HepG2 (cell line): ENCODE data around the gene MBL2. TPM values are rescaled to one million over a fixed set of nuclear protein-coding genes. Genes with fewer than 3 reads are reported as not detected.

Experiments used
- ATAC-seq: fragments of 200-7000 bp; cut with Tn5 transposase; 3 replicates; pipeline ENCODE4 v1.9.1; 2020; ENCODE audit warnings: mild to moderate bottlenecking, moderate library complexity
- BruUV-seq: library from RNA; stranded (reverse); fragments of 400-500 nt; replicated peaks from 2 replicates; lab custom pipeline; 2021; lab: Mats Ljungman, UMichigan
- CTCF ChIA-PET: fragments of 300-600 bp; formaldehyde crosslinking; extraction: SDS; loops from one replicate; lab custom pipeline; 2021; ENCODE audit warnings: low total read pairs, inconsistent platforms, low intra/inter-chr PET ratio; lab: Yijun Ruan, JAX
- POLR2A ChIA-PET: fragments of 350-600 bp; sonication (Branson Sonifier 250); formaldehyde crosslinking; loops from one replicate; lab custom pipeline; 2020; ENCODE audit warnings: antibody characterized with exemption, inconsistent platforms; lab: Yijun Ruan, JAX
- DNase-seq: peaks from one replicate; pipeline ENCODE4 v3.0.0-alpha.2; 2015; ENCODE audit warnings: low spot score
- FAIRE-seq: peaks from 3 replicates; lab custom pipeline; 2011; peaks lifted over from hg19 to GRCh38; lab: Jason Lieb, UNC
- H2AFZ ChIP-seq: one replicate; pipeline ENCODE4 v1.6.1; 2011; ENCODE audit warnings: low read length, inconsistent platforms
- H3K27ac ChIP-seq: fragments of 300-600 bp; 3 replicates; pipeline ENCODE4 v1.8.0; 2011; ENCODE audit warnings: mixed run types, mild to moderate bottlenecking, mixed read lengths, low read length, inconsistent platforms; ENCODE audit not compliant: insufficient read depth; ENCODE audit errors: extremely low read length
- H3K27me3 ChIP-seq, 2 experiments: fragments of 200-600 bp in 1 of 2; 2 replicates in 1 of 2; 3 replicates in 1 of 2; pipeline versions ENCODE4 v1.6.0 to v1.8.0; 2011; ENCODE audit warnings: low read length in 2 of 2, mild to moderate bottlenecking in 2 of 2, moderate library complexity in 2 of 2, inconsistent platforms in 1 of 2; ENCODE audit not compliant: insufficient read depth in 2 of 2, control insufficient read depth in 1 of 2
- H3K36me3 ChIP-seq, 2 experiments: fragments of 200-600 bp in 1 of 2; replicated peaks in 1 of 2; 2 replicates in 1 of 2; 3 replicates in 1 of 2; pipeline versions ENCODE4 v1.5.1 to v1.8.0; 2011; ENCODE audit warnings: low read length in 2 of 2, inconsistent platforms in 1 of 2; ENCODE audit not compliant: insufficient read depth in 2 of 2, control insufficient read depth in 1 of 2
- H3K4me1 ChIP-seq: 2 replicates; pipeline ENCODE4 v1.5.1; 2012; ENCODE audit warnings: low read length, inconsistent platforms; ENCODE audit not compliant: insufficient read depth
- H3K4me2 ChIP-seq: 2 replicates; pipeline ENCODE4 v1.6.0; 2011; ENCODE audit warnings: low read depth, low read length, inconsistent platforms
- H3K4me3 ChIP-seq, 3 experiments: fragments of 200-600 bp in 1 of 3; sonication (generic), shearing (Covaris generic) in 1 of 3; replicated peaks in 1 of 3; 2 replicates each; pipeline ENCODE4 v1.5.1; 2011 to 2016; ENCODE audit warnings: low read length in 3 of 3, inconsistent platforms in 2 of 3, low read depth in 2 of 3, mild to moderate bottlenecking in 2 of 3, control low read depth in 1 of 3, mixed read lengths in 1 of 3; ENCODE audit not compliant: insufficient read depth in 1 of 3
- H3K79me2 ChIP-seq: one replicate; pipeline ENCODE4 v1.6.1; 2011; ENCODE audit warnings: low read length, inconsistent platforms; ENCODE audit not compliant: insufficient read depth
- H3K9ac ChIP-seq: 2 replicates; pipeline ENCODE4 v1.6.0; 2011; ENCODE audit warnings: mild to moderate bottlenecking, low read depth, low read length, inconsistent platforms; ENCODE audit not compliant: insufficient read depth
- H3K9me3 ChIP-seq: 2 replicates; pipeline ENCODE4 v1.5.1; 2012; ENCODE audit warnings: mild to moderate bottlenecking, low read length
- H4K20me1 ChIP-seq: 2 replicates; pipeline ENCODE4 v1.6.0; 2011; ENCODE audit warnings: inconsistent platforms, mild to moderate bottlenecking, low read length, moderate library complexity; ENCODE audit not compliant: insufficient read depth
- BCL6 ChIP-seq: IDR thresholded peaks from 2 replicates; pipeline ENCODE4 v1.6.1; 2016; ENCODE audit warnings: missing genetic modification reagents, missing compliant biosample characterization
- CCDC6 ChIP-seq: sonication (generic); formaldehyde crosslinking; IDR thresholded peaks from 2 replicates; pipeline ENCODE4 v1.8.1; 2022; ENCODE audit warnings: mild to moderate bottlenecking, missing genetic modification reagents, moderate library complexity
- SOX13 ChIP-seq, 3 experiments: fragments of 450-650 bp in 1 of 3; sonication (generic) in 1 of 3; formaldehyde crosslinking in 1 of 3; IDR thresholded peaks in 2 of 3; conservative IDR thresholded peaks in 1 of 3; 2 replicates each; pipeline versions ENCODE4 v1.5.0 to v1.6.1; 2016 to 2020; ENCODE audit warnings: antibody characterized with exemption in 1 of 3, mild to moderate bottlenecking in 1 of 3, missing compliant biosample characterization in 1 of 3, missing genetic modification reagents in 1 of 3, moderate library complexity in 1 of 3
- SOX6 ChIP-seq, 2 experiments: fragments of 450-650 bp in 1 of 2; sonication (generic) in 1 of 2; formaldehyde crosslinking in 1 of 2; IDR thresholded peaks; 2 replicates each; pipeline versions ENCODE4 v1.4.0 to v1.6.1; 2017 to 2020; ENCODE audit warnings: antibody characterized with exemption in 1 of 2, mild to moderate bottlenecking in 1 of 2, missing genetic modification reagents in 1 of 2
- TBX2 ChIP-seq: sonication (generic); formaldehyde crosslinking; IDR thresholded peaks from 2 replicates; pipeline ENCODE4 v1.5.0; 2020; ENCODE audit warnings: missing genetic modification reagents, mild to moderate bottlenecking, borderline replicate concordance
- TSC22D2 ChIP-seq: sonication (generic); formaldehyde crosslinking; IDR thresholded peaks from 2 replicates; pipeline ENCODE4 v1.5.1; 2020; ENCODE audit warnings: missing genetic modification reagents, mild to moderate bottlenecking, borderline replicate concordance
- ZBTB21 ChIP-seq: sonication (generic); formaldehyde crosslinking; IDR thresholded peaks from 2 replicates; pipeline ENCODE4 v1.4.0; 2020; ENCODE audit warnings: missing genetic modification reagents
- ZC3H13 ChIP-seq: sonication (generic); formaldehyde crosslinking; IDR thresholded peaks from 2 replicates; pipeline ENCODE4 v1.8.1; 2023; ENCODE audit warnings: mild to moderate bottlenecking, missing genetic modification reagents, moderate library complexity
- ZMYM4 ChIP-seq: sonication (generic); formaldehyde crosslinking; IDR thresholded peaks from 2 replicates; pipeline ENCODE4 v1.8.1; 2023; ENCODE audit warnings: mild to moderate bottlenecking, missing genetic modification reagents
- ZNF446 ChIP-seq: sonication (generic); formaldehyde crosslinking; IDR thresholded peaks from 2 replicates; pipeline ENCODE4 v1.5.0; 2020; ENCODE audit warnings: mild to moderate bottlenecking, missing genetic modification reagents
- ZNF644 ChIP-seq: IDR thresholded peaks from 2 replicates; pipeline ENCODE4 v1.6.1; 2016; ENCODE audit warnings: low read depth
- ZNF75D ChIP-seq: sonication (generic); formaldehyde crosslinking; IDR thresholded peaks from 2 replicates; pipeline ENCODE4 v1.8.1; 2023; ENCODE audit warnings: missing genetic modification reagents, mild to moderate bottlenecking, borderline replicate concordance
- WGBS: methylation state at CpG from one replicate; pipeline ENCODE4 v1.1.6; 2017; ENCODE audit warnings: low lambda C conversion rate; 5-methylcytosine and 5-hydroxymethylcytosine counted together
- in situ Hi-C: cut with HindIII; loops from 2 replicates; pipeline ENCODE4 v1.10.0; 2017; ENCODE audit warnings: low pct_unique_long_range_greater_than_20kb; ENCODE audit not compliant: extremely low pct_ligation_motif_present
- intact Hi-C: fragments of 100-400 bp; cut with micrococcal nuclease; formaldehyde crosslinking; loops from one replicate; pipeline ENCODE4 v1.10.0; 2022; ENCODE audit not compliant: unreplicated experiment
- polyA plus RNA-seq, 8 experiments: library from polyadenylated mRNA; depleted of rRNA in 3 of 8; stranded (reverse) in 7 of 8; unstranded in 1 of 8; fragments of >200 nt; fragmentation: Illumina TruSeq in 4 of 8; extraction: Trizol in 4 of 8; gene quantifications; 2 replicates each; pipeline versions ENCODE4 v1.2.1 to v1.2.3, GENCODE V29; 2011 to 2016; ENCODE audit warnings: low read depth in 4 of 8, missing spikeins in 1 of 8, mixed read lengths in 1 of 8; ENCODE audit not compliant: insufficient read depth in 1 of 8
- total RNA-seq, 5 experiments: library from RNA; depleted of rRNA; stranded (reverse); fragments of >200 nt; fragmentation: Illumina TruSeq; extraction: Trizol; gene quantifications; 2 replicates each; pipeline ENCODE4 v1.2.3, GENCODE V29; 2016; ENCODE audit warnings: low read depth in 1 of 5
- TF ChIP-seq, protein P1 (sequence below): IDR thresholded peaks from 2 replicates; pipeline ENCODE4 v1.6.1; 2016; ENCODE audit warnings: missing compliant biosample characterization, missing genetic modification reagents, borderline replicate concordance
- TF ChIP-seq, protein P2 (sequence below): sonication (generic); formaldehyde crosslinking; IDR thresholded peaks from 2 replicates; pipeline ENCODE4 v1.5.1; 2020; ENCODE audit warnings: mild to moderate bottlenecking, moderate library complexity, missing genetic modification reagents

MBL2 gene
- total and polyA plus RNA-seq, 2 of the 13 experiments (the other 11 are each of a cell fraction or from before 2014, with no cell fraction given), result 9.6 to 16.2 TPM

DNA sequence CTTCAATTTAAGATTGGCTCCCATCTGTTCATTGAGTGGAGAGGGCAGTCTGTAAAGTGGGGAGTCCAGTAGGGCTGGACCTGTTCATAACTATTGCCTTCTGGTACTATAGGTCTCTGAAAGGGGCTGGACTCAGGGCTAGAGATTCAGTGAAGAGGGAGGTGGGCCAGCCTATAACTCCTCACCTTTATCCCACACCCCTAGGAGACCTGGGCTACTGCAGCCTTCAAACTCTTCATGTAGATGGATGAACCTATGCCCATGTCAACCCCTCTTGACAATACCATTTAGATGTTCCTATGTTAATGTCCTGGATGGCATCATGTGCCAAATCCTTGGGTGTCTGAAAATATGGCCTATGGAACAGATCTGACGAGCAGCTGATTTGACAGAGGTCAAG is 22.0 kb downstream of the MBL2 start:
- CTCF ChIA-PET, result no interaction called here
- Histone ChIP-seq H3K9ac (no peak overlapping the region), H2AFZ (no peak overlapping the region), H4K20me1 (no peaks in the 10 kb centered on the region), H3K9me3 (no peaks in the 10 kb centered on the region), H3K4me2 (no peak overlapping the region), H3K4me1 (peaks cover 63% of the 10 kb centered on the region), H3K36me3 (peaks cover 0 to 4% of the 10 kb centered on the region in 2 experiments; a peak in 1 of 5 replicates), H3K27me3 (no peaks in the 10 kb centered on the region), H3K27ac (no peak overlapping the region), H3K79me2 (peaks cover 45% of the 10 kb centered on the region)
- no peak for FAIRE-seq
- no peak for DNase-seq
- 100% methylated on average over 1 of the region's 1 CpG for WGBS
- no TSS peak for BruUV-seq
- POLR2A ChIA-PET, result no interaction called here
- in situ Hi-C loops, result no loop called here
- intact Hi-C loops, result no loop called here
- TF ChIP-seq ZC3H13 (CRISPR knock-in tag) (no peak), ZBTB21 (CRISPR knock-in tag) (no peak), ZNF75D (CRISPR knock-in tag) (no peak), TBX2 (CRISPR knock-in tag) (no peak), TSC22D2 (CRISPR knock-in tag) (no peak)
- TF ChIP-seq, all 625 proteins: peak for 0
- ATAC-seq, result no peak
- no peak overlapping the region for H3K4me3 ChIP-seq

DNA sequence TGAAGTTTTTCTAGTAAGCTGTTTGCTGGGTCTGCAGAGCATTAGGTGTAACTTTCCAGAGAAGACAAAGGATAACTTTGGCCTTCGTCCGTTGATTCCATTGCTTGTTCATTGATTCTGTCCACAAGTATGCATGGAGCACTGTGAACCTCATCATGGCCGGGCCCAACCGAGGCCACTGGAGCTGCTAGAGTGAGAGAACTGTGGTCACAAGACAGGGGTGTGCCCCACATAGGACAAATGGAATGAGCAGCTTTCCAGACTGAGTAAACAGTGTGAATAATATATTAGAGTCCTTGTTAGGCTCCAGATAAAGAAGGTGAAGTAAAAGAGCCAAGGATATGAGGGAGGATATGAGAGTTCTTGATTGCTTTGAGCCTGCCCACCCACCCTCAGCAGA is 24.9 kb downstream of the MBL2 start:
- in situ Hi-C loops (no loop called here), intact Hi-C loops (no loop called here)
- WGBS, result 64% methylated on average over 4 of the region's 4 CpGs
- H2AFZ ChIP-seq, result no peak overlapping the region
- H3K27me3 ChIP-seq, result no peaks in the 10 kb centered on the region
- POLR2A ChIA-PET, result interaction anchor here (0.9 to 4.4 kb wide), 2 partner anchors 9 to 28 kb away, joined by 3 to 29 read pairs; no protein-coding TSS in a partner anchor
- no peak for FAIRE-seq
- H3K79me2 ChIP-seq, result peaks cover 18% of the 10 kb centered on the region
- peak overlapping the region; percentile 27 for H3K27ac ChIP-seq
- H3K9me3 ChIP-seq, result no peaks in the 10 kb centered on the region
- ATAC-seq, result peak; percentile 76
- no peak overlapping the region for H3K4me2 ChIP-seq
- DNase-seq, result no peak
- CTCF ChIA-PET, result no interaction called here
- H3K4me3 ChIP-seq, result no peak overlapping the region
- no peak overlapping the region for H3K9ac ChIP-seq
- peaks cover 0 to 4% of the 10 kb centered on the region in 2 experiments; a peak in 1 of 5 replicates for H3K36me3 ChIP-seq
- BruUV-seq, result no TSS peak
- no peaks in the 10 kb centered on the region for H4K20me1 ChIP-seq
- H3K4me1 ChIP-seq, result peaks cover 51% of the 10 kb centered on the region
- peak; percentile 33; the same call in 1 of the 2 replicates for TF ChIP-seq ZMYM4 (CRISPR knock-in tag)
- TF ChIP-seq, protein P1, sequence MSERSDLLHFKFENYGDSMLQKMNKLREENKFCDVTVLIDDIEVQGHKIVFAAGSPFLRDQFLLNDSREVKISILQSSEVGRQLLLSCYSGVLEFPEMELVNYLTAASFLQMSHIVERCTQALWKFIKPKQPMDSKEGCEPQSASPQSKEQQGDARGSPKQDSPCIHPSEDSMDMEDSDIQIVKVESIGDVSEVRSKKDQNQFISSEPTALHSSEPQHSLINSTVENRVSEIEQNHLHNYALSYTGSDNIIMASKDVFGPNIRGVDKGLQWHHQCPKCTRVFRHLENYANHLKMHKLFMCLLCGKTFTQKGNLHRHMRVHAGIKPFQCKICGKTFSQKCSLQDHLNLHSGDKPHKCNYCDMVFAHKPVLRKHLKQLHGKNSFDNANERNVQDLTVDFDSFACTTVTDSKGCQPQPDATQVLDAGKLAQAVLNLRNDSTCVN (CRISPR knock-in tag), result 0 out of 2 replicates have a peak, but pooled peaks have one; percentile 28
- TF ChIP-seq BCL6, result 0 out of 2 replicates have a peak, but pooled peaks have one; percentile 7
- 0 out of 2 replicates have a peak, but pooled peaks have one; percentile 28 for TF ChIP-seq CCDC6
- TF ChIP-seq, protein P2, sequence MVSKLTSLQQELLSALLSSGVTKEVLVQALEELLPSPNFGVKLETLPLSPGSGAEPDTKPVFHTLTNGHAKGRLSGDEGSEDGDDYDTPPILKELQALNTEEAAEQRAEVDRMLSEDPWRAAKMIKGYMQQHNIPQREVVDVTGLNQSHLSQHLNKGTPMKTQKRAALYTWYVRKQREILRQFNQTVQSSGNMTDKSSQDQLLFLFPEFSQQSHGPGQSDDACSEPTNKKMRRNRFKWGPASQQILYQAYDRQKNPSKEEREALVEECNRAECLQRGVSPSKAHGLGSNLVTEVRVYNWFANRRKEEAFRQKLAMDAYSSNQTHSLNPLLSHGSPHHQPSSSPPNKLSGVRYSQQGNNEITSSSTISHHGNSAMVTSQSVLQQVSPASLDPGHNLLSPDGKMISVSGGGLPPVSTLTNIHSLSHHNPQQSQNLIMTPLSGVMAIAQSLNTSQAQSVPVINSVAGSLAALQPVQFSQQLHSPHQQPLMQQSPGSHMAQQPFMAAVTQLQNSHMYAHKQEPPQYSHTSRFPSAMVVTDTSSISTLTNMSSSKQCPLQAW (CRISPR knock-in tag), result no peak
- TF ChIP-seq ZNF446, result no peak
- TF ChIP-seq ZNF644, result peak; percentile 39; the same call in 1 of the 2 replicates
- no peak for TF ChIP-seq SOX6 (IDR thresholded peaks at IDR 0.05)
- TF ChIP-seq SOX6 (CRISPR knock-in tag; IDR thresholded peaks at IDR 0.05), result 0 out of 2 replicates have a peak, but pooled peaks have one; percentile 23
- no peak for TF ChIP-seq SOX13 (IDR thresholded peaks at IDR 0.05)
- TF ChIP-seq SOX13 (CRISPR knock-in tag; conservative IDR thresholded peaks at IDR 0.05 in 1 of 2, IDR thresholded peaks at IDR 0.05 in 1 of 2), result 0 out of 4 replicates have a peak, but pooled peaks of 1 of the 2 experiments have one; percentile 24
